Measurements from ENCODE around the gene TASOR. TPM values are rescaled to one million over a fixed set of nuclear protein-coding genes. Genes with fewer than 3 reads are reported as not detected.

TASOR gene
- total and polyA plus RNA-seq, 9 of the 15 experiments (the other 6 are each of a cell fraction or from before 2014, with no cell fraction given), result 16.4 to 68.7 (median 33.7) TPM

DNA sequence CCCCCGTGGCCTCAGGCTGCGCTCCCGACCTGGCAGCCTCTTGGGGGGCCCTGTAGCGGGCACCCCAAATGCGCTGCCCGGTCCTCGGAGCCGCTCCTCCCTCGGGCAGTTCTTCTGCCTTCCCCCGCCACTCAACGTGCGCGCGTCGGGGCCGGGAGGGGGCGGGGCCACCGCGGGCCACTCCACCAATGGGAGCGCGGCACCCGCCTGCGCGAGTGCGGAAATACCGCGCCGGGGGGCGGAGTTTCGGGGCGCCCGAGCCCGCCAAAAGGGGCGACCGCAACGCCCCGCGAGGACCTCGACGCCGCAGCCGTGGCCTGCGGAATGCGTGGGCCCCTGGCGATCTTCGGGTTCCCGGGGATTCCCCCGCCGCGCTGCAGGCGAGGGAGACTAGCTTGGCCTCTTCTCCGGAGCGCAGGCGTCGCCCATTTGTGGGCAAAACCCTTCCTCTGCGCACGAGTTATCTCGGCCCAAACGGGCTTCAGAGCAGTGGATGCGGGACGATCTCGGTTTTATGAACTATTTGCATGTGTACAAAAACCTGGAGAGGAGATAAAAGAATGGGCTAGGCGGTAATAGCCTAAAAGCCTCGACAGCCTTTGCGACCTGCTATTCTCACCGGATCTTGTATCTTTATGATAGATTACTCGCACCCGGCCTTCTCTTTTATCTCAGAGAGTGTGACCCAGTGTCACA is at the start of gene TASOR (continued):
- TF ChIP-seq JUN (IDR thresholded peaks at IDR 0.05; ENCODE audit: borderline replicate concordance, low read depth, low read length) (peak; percentile 62; the same call in 1 of the 2 replicates), JUN (CRISPR knock-in tag; IDR thresholded peaks at IDR 0.05; ENCODE audit: borderline replicate concordance) (no peak; the same call in 1 of the 2 replicates), ZNF609 (CRISPR knock-in tag; IDR thresholded peaks at IDR 0.05; ENCODE audit: borderline replicate concordance) (no peak), BRD9 (IDR thresholded peaks at IDR 0.05; ENCODE audit: low read depth, partially characterized antibody) (no peak), PTBP1 (IDR thresholded peaks at IDR 0.05; ENCODE audit: low read depth, low read length) (0 out of 2 replicates have a peak, but pooled peaks have one; percentile 19), EZH2 (IDR thresholded peaks at IDR 0.05; ENCODE audit: borderline replicate concordance, low read depth, low read length) (no peak), TBP (optimal IDR thresholded peaks at IDR 0.05; ENCODE audit: low read depth, low read length) (peak; percentile 39), STAG1 (CRISPR knock-in tag; IDR thresholded peaks at IDR 0.05; ENCODE audit: borderline replicate concordance) (peak; percentile 62), SRF (CRISPR knock-in tag; IDR thresholded peaks at IDR 0.05) (peak in 1 of 2 experiments; percentile 44; a peak in 1 of 4 replicates), ELF2 (CRISPR knock-in tag; IDR thresholded peaks at IDR 0.05) (peak; percentile 81)
- TF ChIP-seq, protein P1, sequence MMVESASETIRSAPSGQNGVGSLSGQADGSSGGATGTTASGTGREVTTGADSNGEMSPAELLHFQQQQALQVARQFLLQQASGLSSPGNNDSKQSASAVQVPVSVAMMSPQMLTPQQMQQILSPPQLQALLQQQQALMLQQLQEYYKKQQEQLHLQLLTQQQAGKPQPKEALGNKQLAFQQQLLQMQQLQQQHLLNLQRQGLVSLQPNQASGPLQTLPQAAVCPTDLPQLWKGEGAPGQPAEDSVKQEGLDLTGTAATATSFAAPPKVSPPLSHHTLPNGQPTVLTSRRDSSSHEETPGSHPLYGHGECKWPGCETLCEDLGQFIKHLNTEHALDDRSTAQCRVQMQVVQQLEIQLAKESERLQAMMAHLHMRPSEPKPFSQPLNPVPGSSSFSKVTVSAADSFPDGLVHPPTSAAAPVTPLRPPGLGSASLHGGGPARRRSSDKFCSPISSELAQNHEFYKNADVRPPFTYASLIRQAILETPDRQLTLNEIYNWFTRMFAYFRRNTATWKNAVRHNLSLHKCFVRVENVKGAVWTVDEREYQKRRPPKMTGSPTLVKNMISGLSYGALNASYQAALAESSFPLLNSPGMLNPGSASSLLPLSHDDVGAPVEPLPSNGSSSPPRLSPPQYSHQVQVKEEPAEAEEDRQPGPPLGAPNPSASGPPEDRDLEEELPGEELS (CRISPR knock-in tag; IDR thresholded peaks at IDR 0.05; ENCODE audit: borderline replicate concordance), result peak; percentile 72; the same call in 1 of the 2 replicates
- TF ChIP-seq, protein P2, sequence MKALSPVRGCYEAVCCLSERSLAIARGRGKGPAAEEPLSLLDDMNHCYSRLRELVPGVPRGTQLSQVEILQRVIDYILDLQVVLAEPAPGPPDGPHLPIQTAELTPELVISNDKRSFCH (CRISPR knock-in tag; IDR thresholded peaks at IDR 0.05), result no peak
- TF ChIP-seq, protein P2 (tag; IDR thresholded peaks at IDR 0.05), result peak; percentile 84
- TF ChIP-seq, protein P3, sequence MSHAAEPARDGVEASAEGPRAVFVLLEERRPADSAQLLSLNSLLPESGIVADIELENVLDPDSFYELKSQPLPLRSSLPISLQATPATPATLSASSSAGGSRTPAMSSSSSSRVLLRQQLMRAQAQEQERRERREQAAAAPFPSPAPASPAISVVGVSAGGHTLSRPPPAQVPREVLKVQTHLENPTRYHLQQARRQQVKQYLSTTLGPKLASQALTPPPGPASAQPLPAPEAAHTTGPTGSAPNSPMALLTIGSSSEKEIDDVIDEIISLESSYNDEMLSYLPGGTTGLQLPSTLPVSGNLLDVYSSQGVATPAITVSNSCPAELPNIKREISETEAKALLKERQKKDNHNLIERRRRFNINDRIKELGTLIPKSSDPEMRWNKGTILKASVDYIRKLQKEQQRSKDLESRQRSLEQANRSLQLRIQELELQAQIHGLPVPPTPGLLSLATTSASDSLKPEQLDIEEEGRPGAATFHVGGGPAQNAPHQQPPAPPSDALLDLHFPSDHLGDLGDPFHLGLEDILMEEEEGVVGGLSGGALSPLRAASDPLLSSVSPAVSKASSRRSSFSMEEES (CRISPR knock-in tag; IDR thresholded peaks at IDR 0.05), result no peak
